ENCODE data around the gene MOB1A.
"Not testable (repeated sequence)": the region's sequence is repeated elsewhere in the genome, so short reads cannot be mapped to it uniquely, and the experiment has no call there.

The MOB1A gene

GRCh38 chr2:74194799-74195198 lies 16.1 kb upstream of the MOB1A start:
- Histone ChIP-seq H3K27ac (no peak overlapping the region), H3K9ac (ENCODE audit: insufficient read length) (no peak overlapping the region), H3K9me3 (ENCODE audit: low read depth, low read length) (no peaks in the 10 kb centered on the region), H3K36me3 (ENCODE audit: insufficient read depth, low read length) (0 out of 2 replicates have a peak, but pooled peaks cover 2% of the 10 kb centered on the region), H3K4me3 (no peak overlapping the region)
- DNase-seq (ENCODE audit: low read depth, low spot score): no peak
- TF ChIP-seq EZH2 (IDR thresholded peaks at IDR 0.05) (no peak), POLR2AphosphoS5 (IDR thresholded peaks at IDR 0.05; ENCODE audit: borderline replicate concordance, low read depth, low read length) (no peak), FOXP2 (optimal IDR thresholded peaks at IDR 0.05; ENCODE audit: control extremely low read depth, extremely low read length, insufficient read depth) (no peak)

- no peak for DNase-seq (ENCODE audit: low read depth, low spot score)
- no peak overlapping the region for H3K4me3 ChIP-seq
- TF ChIP-seq EZH2 (IDR thresholded peaks at IDR 0.05) (no peak), FOXP2 (optimal IDR thresholded peaks at IDR 0.05; ENCODE audit: control extremely low read depth, extremely low read length, insufficient read depth) (no peak), POLR2AphosphoS5 (IDR thresholded peaks at IDR 0.05; ENCODE audit: borderline replicate concordance, low read depth, low read length) (no peak)
- no peaks in the 10 kb centered on the region for H3K36me3 ChIP-seq (ENCODE audit: insufficient read depth, low read length)
- no peak overlapping the region for H3K27ac ChIP-seq
- H3K9me3 ChIP-seq (ENCODE audit: low read depth, low read length): no peaks in the 10 kb centered on the region
- H3K9ac ChIP-seq (ENCODE audit: insufficient read length): no peak overlapping the region
Observed at GRCh38 chr2:74191596-74192380, 13.1 kb upstream of the MOB1A start.

- Histone ChIP-seq H3K9me3 (ENCODE audit: low read depth, low read length) (no peaks in the 10 kb centered on the region), H3K36me3 (ENCODE audit: insufficient read depth, low read length) (no peaks in the 10 kb centered on the region), H3K9ac (ENCODE audit: insufficient read length) (no peak overlapping the region), H3K27ac (no peak overlapping the region), H3K4me3 (no peak overlapping the region)
- DNase-seq (ENCODE audit: low read depth, low spot score): no peak
- TF ChIP-seq EZH2 (IDR thresholded peaks at IDR 0.05) (no peak), POLR2AphosphoS5 (IDR thresholded peaks at IDR 0.05; ENCODE audit: borderline replicate concordance, low read depth, low read length) (no peak), FOXP2 (optimal IDR thresholded peaks at IDR 0.05; ENCODE audit: control extremely low read depth, extremely low read length, insufficient read depth) (no peak)
Observed at GRCh38 chr2:74188696-74189095, 10.0 kb upstream of the MOB1A start.

GRCh38 chr2:74188018-74188601 lies 9.4 kb upstream of the MOB1A start:
- H3K9me3 ChIP-seq (ENCODE audit: low read depth, low read length): no peaks in the 10 kb centered on the region
- TF ChIP-seq FOXP2 (optimal IDR thresholded peaks at IDR 0.05; ENCODE audit: control extremely low read depth, extremely low read length, insufficient read depth): no peak
- TF ChIP-seq EZH2 (IDR thresholded peaks at IDR 0.05): no peak
- no peak for TF ChIP-seq POLR2AphosphoS5 (IDR thresholded peaks at IDR 0.05; ENCODE audit: borderline replicate concordance, low read depth, low read length)
- DNase-seq (ENCODE audit: low read depth, low spot score): no peak
- no peak overlapping the region for H3K4me3 ChIP-seq
- no peak overlapping the region for H3K27ac ChIP-seq
- no peaks in the 10 kb centered on the region for H3K36me3 ChIP-seq (ENCODE audit: insufficient read depth, low read length)
- H3K9ac ChIP-seq (ENCODE audit: insufficient read length): no peak overlapping the region

- H3K9me3 ChIP-seq (ENCODE audit: low read depth, low read length); H3K36me3 ChIP-seq (ENCODE audit: insufficient read depth, low read length); DNase-seq (ENCODE audit: low read depth, low spot score); H3K9ac ChIP-seq (ENCODE audit: insufficient read length); H3K4me3 ChIP-seq; H3K27ac ChIP-seq: not testable (repeated sequence)
Observed at GRCh38 chr2:74186706-74187105, 8.0 kb upstream of the MOB1A start.

GRCh38 chr2:74186038-74186437 lies 7.4 kb upstream of the MOB1A start:
- Histone ChIP-seq H3K27ac (no peak overlapping the region), H3K36me3 (ENCODE audit: insufficient read depth, low read length) (no peaks in the 10 kb centered on the region), H3K9ac (ENCODE audit: insufficient read length) (no peak overlapping the region), H3K9me3 (ENCODE audit: low read depth, low read length) (no peaks in the 10 kb centered on the region), H3K4me3 (no peak overlapping the region)
- TF ChIP-seq POLR2AphosphoS5 (IDR thresholded peaks at IDR 0.05; ENCODE audit: borderline replicate concordance, low read depth, low read length): no peak
- no peak for TF ChIP-seq FOXP2 (optimal IDR thresholded peaks at IDR 0.05; ENCODE audit: control extremely low read depth, extremely low read length, insufficient read depth)
- TF ChIP-seq EZH2 (IDR thresholded peaks at IDR 0.05): no peak
- DNase-seq (ENCODE audit: low read depth, low spot score): no peak

GRCh38 chr2:74183878-74184277 lies 5.2 kb upstream of the MOB1A start:
- Histone ChIP-seq H3K36me3 (ENCODE audit: insufficient read depth, low read length) (no peaks in the 10 kb centered on the region), H3K9me3 (ENCODE audit: low read depth, low read length) (no peaks in the 10 kb centered on the region), H3K4me3 (no peak overlapping the region), H3K27ac (no peak overlapping the region), H3K9ac (ENCODE audit: insufficient read length) (no peak overlapping the region)
- no peak for TF ChIP-seq EZH2 (IDR thresholded peaks at IDR 0.05)
- no peak for TF ChIP-seq FOXP2 (optimal IDR thresholded peaks at IDR 0.05; ENCODE audit: control extremely low read depth, extremely low read length, insufficient read depth)
- no peak for TF ChIP-seq POLR2AphosphoS5 (IDR thresholded peaks at IDR 0.05; ENCODE audit: borderline replicate concordance, low read depth, low read length)
- no peak for DNase-seq (ENCODE audit: low read depth, low spot score)

GRCh38 chr2:74181739-74182138 lies 3.1 kb upstream of the MOB1A start:
- DNase-seq (ENCODE audit: low read depth, low spot score): no peak
- no peak overlapping the region for H3K4me3 ChIP-seq
- peaks cover 6% of the 10 kb centered on the region for H3K36me3 ChIP-seq (ENCODE audit: insufficient read depth, low read length)
- H3K9me3 ChIP-seq (ENCODE audit: low read depth, low read length): peaks cover 2% of the 10 kb centered on the region; the same call in 1 of the 2 replicates
- H3K27ac ChIP-seq: no peak overlapping the region
- no peak overlapping the region for H3K9ac ChIP-seq (ENCODE audit: insufficient read length)
- no peak for TF ChIP-seq EZH2 (IDR thresholded peaks at IDR 0.05)
- TF ChIP-seq FOXP2 (optimal IDR thresholded peaks at IDR 0.05; ENCODE audit: control extremely low read depth, extremely low read length, insufficient read depth): no peak
- no peak for TF ChIP-seq POLR2AphosphoS5 (IDR thresholded peaks at IDR 0.05; ENCODE audit: borderline replicate concordance, low read depth, low read length)
